Measurements from ENCODE around the gene FUT7.

The FUT7 gene

DNA sequence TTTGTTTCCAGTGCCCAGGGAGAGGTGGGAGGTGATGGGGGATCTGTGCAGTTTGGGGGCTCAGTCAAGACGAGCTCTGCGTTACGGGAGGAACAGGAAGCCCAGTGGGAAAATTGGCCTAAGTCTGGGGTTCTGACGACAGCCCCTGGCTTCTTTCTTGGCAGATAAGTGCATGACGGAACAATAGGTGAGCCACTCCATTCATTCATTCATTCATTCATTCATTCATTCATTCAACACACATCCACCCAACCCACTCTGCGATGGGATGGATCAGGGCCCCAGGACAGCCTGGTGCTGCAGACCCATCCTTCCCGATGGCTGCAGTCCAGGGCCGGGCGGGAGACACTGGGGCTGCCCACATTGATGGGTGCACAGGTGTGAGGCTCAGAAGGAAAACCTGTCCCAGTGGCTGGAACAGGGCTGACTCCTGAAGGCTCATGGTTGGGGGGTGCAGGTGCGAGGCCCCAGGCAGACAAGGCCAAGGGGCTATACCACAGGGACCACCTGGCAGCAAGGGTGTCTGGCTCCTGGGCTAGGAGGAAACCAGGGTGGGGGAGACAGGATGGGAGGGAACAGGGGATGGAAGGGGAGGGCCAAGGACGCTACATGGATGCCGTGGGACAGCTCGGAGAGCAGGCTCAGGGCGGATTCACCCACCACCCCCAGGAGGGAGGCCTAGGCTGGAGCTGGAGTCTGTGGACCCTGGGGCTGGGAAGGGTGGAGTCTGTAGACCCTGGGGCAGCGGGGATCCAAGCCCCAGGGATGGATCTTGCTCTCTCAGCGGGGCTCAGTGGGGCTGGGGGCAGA lies 51.0 kb downstream of the FUT7 start:
- DNase-seq (ENCODE audit: low read depth in 1 of 2, low spot score in 1 of 2), result no peak
- in situ Hi-C loops (cut with HindIII; ENCODE audit: low pct_unique_long_range_greater_than_20kb, low sequenced_read_pairs), result no loop called here
- TF ChIP-seq JUND (IDR thresholded peaks at IDR 0.05; ENCODE audit: low read depth), result no peak

Data from T47D (cell line).